Right kidney (tissue), 1 donor: ENCODE data around the gene PRKN.

ENCODE experiments used
- DNase-seq: peaks from one replicate; pipeline ENCODE4 v3.0.0-alpha.2; 2016

PRKN gene

DNA sequence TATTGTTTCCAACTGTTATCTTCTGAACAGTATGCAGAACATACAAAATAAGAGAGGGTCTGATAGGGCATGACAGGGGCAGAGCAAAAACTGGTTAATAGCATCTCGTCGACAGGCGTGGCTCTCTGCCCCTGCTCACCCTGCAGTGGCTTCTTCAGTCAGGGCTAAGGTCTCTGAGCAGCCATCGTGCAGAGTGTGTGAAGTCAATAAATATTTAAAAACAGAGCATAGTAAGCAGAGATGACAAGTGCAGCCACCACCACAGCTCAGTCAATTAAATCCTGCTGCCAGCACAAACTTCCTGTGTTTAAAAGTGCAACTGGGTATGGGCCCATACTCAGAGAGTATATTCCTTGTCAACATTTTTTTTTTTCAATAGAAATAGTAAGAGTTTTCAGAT lies 1080.3 kb downstream of the PRKN start:
- DNase-seq = no peak

DNA sequence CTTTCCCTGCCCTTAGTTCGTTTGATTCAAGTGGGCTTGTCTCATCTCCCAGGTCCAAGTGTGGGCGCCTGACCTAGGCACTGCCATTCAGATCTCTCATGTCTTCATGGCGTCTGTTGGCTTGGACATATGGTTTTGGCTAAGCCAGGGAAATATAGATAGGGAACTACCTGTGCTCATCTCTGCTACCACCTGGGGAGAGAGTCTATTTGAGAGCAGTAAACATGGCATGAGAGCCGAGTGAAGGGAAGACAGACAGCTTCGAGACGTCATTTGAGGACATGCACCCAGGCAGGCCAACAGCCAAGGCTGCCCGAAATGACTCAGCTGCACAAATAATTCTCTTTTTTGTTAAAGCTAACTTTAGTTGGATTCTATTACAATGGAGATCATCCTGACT lies 1083.0 kb downstream of the PRKN start:
- no peak for DNase-seq

DNA sequence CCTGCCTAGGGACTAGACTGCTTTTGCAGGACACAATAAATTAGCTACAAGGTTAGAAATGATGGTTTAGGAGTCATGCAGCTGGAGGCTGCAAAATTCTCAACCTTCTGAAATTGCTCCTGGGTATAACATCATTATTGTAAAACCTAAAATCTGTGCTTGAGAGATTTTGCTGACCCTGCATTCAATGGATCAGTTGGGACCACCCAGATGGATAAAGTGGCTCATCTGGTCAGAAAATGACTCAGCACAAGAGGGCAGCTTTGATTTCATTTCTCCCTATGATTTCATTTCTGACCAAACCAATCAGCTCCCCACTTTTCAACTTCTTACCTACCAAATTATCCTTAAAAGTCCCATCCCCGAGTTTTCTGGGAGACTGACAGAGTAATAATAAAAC lies 1086.4 kb downstream of the PRKN start:
- DNase-seq = no peak

DNA sequence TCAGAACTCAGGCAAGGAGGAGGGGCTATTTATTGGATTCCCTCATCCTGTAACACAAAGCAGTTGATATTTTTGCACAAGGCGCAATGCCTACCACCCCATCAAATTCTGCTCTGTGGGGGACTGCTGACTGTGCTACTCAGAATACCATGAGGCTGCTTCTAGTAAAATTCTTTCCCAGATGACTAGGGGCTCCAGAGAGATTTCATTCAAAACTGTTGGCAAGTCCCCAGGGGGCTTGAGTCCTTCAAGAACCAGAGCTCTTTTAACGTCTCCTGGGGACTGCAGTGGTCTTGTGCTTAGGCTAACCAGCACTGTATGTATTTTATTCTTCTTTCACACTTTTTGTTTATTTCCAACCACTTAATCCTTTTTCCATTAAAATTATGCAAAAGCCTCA lies 1087.8 kb downstream of the PRKN start:
- no peak for DNase-seq

DNA sequence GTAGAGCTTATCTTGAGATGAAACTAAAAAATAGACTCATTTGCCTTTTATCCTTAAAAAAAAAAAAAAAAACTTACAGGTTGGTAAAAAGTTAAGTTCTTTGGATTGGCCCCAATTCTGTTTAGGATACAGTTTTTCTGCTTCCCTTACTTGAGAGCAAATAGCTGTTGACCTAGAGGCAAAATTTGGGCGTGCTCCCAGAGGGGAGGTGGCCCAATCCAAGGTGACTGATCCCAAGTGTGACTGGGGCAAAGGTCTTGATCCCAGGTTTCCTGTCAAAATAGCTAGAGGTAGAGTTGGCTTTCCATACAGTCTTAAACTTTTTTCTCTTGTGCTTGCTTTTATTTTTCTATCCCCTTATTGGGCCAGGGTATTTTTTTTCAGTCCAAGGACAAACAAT lies 1089.9 kb downstream of the PRKN start:
- no peak for DNase-seq

DNA sequence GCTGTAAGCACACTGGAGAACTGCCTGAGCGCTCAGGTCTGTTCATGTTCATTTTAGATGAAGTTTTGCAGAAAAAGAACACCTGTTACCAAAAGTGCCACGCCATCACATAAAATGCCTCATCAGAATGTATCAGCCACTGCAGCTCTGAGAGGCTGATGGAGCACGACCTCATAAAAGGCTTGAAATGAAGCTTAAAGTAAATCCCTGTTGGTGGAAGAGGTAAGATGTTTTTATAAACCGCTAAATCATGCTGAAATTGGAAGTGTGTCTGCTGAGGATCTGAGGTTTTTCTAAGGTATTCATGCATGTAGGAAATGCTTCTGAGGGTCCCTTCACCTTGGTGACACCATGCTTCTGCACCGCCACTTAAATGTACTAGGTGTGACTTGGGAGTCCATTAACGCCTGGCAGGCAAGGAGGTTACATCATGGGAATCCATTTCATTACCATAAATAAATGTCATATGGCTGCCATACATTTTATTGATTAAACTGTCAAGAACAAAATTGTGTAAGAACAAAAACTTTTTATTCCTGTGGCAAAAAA lies 1090.6 kb downstream of the PRKN start:
- DNase-seq = no peak

DNA sequence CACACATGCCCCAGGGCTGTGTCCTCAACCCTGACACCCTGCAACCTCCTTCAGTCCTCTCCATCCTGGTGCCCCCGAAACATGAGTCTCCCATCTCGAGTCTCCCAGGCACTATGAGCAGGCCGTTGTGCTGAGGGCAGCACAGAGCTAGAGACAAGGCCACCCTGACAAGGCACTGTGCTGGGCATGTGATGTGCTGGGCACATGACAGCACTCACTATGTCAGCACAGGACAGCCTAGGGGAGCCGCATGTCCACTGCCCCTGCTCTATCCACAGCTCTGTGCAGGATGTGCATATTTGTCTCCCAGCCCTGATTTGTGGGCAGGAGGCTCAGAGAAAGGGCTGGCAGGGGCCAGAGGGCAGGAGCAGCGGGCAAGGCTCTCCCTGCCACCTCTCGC lies 1091.6 kb downstream of the PRKN start:
- DNase-seq = no peak

DNA sequence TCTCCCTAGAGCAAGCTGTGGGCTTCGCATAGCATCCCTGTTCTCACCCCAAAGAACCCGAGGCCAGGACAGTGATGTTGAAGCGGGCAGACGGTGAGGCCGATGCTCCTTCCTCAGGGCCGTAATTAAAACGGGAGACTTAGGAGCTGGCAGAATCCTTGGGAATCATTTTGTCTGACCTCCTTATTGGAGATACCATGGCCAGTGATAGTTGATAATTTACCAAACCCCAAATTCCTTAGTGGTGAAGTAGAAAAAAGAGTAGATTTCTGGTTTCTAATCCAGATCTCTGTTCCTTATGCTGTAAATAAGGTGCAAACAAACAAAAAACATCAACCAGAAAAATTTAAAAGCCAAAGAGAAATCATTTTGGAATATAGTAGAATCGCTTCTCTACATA lies 1092.7 kb downstream of the PRKN start:
- DNase-seq = no peak

DNA sequence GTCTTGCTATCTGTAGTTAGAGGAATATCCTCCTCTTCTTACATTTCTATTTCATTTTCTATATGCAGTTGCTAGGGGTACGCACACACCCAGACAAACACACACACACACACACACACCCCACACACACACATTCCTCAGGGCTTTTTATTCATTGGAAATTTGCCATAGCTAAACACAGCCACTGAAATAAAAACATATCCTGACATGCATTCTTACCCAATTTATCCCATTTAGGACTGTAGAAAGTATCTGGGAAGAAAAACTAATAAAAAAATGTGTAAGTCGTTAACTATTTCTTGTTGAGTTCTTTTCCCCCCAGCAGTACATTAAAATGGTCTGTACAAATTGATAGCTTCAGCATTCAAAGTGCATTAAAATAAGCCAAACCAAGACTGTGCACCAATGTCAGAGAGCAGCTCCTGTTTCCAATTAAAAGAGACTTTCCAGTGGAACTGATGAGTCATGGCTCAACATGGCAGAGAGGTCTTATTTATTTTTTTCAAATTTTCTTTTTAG lies 1095.8 kb downstream of the PRKN start:
- DNase-seq = no peak

DNA sequence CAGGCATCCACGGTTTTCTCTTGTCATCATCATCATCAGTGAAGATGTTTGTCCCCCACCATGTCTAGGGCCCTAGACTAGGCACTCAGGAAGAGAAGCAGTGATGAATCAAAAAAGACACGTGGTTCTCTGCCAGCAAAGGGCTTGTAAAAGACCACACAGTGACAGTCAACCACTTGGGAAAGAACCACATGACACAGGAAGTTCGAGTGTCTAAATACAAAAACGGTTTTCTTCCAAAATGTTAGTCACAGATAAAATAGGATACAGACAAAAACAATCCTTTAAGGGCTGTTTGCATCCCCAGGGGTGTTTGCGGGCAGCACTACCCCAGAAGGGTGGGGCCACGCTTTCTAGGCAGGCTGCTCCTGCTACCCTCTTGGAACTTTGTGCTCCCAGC lies 1096.9 kb downstream of the PRKN start:
- DNase-seq = no peak

DNA sequence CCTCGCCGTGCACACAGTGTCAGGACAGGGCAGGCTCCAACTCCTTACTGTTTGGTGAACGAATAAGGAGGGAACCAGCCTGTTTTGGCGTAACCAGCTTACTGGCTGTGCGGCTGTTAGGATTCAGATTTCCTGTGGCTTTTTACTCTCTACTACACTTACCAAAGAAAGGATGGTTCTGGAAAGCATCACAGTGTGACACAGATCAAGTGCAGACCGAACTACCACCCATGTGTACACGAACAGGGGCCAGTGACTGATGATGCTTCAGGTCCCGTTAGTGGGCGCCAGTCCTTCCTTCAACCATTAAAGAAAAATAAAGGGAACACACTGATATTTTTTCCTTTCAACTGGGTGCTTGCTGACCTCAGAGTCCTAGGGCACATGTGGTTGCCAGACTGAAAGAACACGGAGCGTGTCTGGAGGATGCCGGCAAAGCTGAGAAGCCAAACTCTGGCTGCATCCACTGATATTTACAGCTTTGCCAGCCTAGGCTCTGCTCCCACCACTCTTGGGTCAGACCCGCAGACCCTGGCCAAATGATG lies 1101.4 kb downstream of the PRKN start:
- no peak for DNase-seq

DNA sequence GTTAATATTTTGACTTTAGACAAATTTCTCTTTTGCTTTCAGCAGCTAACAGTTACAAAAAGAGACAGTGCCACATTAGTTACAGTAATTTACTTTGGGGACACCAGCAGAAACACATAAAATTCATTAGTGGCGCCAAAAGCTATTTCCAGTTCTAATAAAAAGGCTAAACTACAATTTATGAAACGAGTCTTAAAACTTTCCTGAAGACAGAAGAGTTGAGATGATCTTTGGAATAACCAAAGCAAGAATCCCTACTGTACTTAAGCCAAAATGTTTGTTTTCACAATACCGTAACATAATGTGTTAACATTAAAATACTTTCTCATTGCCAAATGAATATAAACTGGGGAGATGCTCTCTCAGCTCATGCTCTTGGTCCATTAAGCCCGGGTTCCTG lies 1103.5 kb downstream of the PRKN start:
- no peak for DNase-seq

DNA sequence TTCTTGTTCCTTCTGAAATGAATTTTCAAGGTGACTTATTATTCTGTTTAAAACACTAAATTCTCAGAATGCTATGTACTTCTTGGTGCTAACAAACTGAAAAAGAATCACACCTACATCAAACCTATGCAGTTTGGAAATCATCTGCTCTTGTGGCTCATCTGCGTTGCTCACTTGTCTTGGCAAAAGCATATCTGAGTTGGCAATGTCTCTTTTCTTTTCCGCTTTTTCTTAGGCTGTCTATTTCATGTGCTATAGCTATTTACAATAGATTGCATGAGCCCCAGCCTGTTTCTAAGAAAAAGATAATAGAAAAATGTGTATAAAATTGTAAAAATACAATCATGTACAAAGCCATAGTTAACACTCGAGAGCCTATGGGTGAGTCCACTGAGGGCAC lies 1104.8 kb downstream of the PRKN start:
- no peak for DNase-seq

DNA sequence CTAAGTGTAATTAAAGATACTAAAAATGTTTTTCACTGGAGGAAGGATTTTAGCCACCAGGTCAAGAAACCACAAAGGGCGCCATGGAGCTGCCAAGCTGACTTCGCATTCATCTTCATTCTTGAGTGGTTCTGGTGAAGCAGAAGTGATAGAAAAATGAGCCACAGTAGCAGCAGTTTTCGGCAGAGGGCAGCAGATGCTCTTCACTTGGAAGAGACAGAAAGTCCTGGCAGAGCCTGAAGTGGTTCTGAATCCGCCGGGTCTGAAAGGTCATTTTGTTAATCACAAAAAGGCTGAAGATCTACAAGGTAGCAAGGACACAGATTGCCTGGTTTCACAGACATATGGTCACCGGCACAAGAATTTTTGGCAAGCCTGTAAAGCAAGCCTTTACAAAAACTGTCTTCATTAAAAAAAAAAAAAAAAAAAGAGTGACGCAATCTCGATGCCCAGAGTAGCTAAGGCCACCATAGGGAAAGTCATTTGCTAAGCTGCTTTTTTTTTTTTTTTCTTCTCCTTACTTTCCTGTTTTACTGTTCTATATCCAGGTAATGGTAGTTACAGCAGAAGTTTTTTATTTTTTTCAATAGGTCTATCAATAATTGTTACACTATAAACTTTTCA lies 1108.6 kb downstream of the PRKN start:
- no peak for DNase-seq

DNA sequence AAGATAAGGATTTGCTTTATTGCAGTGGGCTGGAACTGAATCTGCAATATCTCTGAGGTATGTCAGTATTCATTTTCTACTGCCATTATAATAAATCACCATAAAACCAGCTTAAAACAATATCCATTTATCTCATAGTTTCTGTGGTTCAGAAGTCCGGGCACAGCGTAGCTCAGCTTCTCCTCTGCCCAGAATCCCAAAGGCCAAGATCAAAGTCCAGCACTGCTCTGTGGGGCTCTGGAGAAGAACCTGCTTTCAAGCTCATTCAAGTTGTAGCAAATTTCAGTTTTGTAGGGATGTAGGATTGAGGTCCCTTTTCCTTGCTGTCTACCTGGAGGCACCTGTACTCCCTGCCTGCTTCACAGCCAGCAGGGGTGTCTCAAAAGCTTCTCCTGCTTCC lies 1113.9 kb downstream of the PRKN start:
- DNase-seq = no peak

DNA sequence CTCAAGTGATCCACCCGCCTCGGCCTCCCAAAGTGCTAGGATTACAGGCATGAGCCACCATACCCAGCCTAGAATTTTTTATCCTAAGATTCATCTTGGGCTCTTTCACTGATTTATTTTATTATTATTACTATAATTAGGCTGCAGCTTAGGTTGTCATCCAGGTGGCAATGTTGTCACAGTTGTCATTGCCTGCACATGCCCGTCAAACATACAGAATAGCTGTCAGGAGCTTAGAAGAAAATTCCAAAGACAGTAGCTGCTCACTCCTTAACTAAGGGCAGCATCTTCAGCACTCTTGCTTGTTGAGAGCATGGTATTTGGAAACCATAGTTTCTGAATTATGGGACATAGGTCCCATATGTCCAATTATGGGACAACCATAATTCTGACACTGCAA lies 1118.8 kb downstream of the PRKN start:
- DNase-seq = no peak

DNA sequence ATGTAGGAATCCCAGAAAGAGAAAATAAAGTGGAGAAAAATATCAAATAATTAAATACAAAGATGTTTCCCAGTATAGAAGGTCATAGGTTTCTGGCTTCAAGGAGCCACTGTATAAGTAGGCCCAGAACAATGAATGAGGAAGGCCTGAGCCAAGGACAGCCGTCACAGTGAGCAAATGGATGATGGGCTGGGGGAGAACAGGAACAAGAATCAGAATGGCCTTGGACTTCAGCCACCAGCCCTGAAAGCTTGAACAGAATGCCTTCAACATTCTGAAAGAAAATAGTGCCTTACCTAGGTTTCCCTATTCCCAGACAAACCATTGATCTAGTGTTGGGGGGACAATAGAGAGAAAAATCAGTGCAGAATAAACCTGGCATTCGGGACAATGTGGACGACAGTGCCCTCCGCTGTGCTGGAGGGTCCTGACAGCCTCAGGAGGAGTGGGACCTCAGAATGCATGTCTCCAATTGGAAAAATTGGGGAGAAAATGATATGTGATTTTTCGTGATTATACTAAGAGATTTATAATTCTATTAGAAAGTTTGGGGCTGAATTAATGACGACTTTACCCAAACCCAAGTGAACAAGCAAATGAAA lies 1119.8 kb downstream of the PRKN start:
- no peak for DNase-seq

DNA sequence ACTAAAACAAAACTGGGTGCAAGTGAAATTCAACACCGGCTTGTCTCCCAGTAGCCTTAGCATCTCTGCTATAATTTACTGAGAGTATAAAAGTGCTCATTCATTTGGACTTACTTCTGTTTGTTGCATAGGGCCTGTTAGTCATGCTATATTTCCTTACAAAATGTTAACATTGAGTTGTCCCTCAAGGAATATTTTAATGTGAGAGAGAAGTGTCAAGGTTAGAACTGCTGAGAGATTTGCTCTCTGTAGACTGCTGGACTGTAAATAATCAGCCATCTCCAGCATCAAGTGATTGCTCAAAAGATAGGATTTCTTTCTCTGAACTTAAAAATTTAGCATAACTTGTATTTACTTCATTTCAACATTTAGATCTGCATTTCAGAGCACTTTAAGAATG lies 1125.2 kb downstream of the PRKN start:
- no peak for DNase-seq

DNA sequence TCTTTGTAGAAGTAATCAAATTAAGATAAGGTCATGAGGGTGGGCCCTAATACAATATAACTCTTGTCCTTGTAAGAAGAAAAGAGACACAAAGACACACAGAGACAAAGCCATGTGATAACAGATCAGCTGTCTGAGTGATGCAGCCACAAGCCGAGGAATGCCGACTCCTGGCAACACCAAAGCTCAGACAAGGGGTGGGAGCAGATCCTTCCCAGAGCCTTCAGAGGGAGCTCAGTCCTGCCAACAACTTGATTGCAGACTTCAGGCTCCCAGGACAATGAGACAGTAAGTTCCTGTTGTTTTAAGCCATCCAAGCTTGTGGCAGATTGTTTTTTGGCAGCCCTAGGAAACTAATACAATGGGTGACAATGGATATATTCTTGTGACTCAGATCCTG lies 1128.7 kb downstream of the PRKN start:
- DNase-seq = no peak

DNA sequence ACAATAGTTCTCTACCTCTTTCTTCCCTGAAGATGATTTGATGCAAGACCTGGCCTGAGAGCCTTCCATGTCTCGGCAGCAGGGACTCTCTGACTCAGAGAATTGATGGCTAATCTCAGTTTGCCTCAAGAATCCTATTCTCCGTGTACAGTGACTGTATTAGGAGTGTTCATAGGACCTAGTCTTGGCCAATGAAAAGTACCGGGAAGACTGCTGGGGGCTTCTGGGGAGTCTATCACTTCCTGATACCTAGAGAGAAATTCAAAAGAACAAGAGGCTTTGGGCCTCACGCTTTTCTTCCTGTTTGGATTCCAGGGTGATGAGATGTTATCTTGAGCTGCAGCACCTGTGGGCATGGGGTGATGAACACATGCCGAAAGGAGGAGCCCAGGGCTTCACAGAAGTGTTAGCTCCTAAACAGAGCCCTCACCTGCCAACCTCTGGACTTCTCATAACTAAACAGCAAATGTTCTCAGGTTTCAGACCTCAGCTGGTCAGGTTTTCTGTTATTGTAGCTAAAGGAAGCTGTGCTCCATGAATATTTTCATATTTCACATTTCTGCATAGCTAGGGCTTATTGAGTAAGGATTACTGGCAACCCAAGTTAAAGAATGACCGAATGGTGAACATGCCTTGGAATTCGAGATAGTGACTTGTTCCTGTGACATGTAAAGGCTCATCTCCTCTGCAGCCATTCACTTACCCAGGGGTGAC lies 1130.6 kb downstream of the PRKN start:
- DNase-seq = no peak

DNA sequence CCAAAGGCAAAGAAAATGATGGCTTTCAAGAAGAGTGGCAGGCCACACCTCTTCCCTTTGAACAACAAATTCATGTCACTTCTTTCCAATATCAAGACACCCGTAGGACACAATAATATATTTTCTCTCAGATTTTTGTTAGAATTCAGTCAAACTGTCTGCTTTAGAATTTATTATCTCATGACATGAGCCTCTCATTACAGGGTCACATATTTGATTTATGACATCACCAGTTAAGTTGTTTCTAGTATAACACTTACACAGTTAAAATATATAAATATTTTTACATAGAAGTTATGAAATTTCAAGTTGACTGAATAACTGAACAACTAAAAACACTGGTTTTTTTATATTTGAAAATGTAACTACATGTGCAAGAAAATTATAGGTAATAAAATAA lies 1133.2 kb downstream of the PRKN start:
- no peak for DNase-seq

DNA sequence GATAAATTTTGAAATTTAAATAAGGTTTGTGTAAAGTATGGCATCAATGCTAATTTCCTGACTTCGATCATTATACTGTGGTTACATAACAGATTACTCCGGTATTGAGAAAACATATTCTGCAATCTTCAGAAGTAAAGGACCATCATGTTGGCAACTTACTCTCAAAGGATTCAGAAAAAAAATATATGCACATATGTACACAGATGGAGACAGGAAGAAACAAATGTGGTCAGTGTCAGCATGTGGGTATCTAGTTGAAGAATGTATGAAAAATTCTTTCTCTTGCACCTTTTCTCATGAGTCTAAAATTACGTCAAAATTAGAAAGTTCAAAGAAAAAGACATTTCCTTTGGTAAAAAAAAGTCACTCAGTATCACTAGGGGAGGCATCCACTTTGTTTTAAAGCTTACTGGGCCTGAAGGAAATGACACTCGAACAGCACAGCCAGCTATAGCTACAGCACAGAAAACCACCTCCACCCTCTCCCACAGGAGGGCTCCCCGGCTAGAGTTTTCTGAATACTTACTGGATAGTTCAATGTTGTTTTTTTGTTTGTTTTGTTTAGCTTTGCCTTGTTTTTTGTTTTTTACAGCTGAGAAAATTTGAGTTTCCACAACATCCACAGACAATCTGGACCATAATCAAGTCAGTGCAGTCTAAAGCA lies 1136.5 kb downstream of the PRKN start:
- no peak for DNase-seq

DNA sequence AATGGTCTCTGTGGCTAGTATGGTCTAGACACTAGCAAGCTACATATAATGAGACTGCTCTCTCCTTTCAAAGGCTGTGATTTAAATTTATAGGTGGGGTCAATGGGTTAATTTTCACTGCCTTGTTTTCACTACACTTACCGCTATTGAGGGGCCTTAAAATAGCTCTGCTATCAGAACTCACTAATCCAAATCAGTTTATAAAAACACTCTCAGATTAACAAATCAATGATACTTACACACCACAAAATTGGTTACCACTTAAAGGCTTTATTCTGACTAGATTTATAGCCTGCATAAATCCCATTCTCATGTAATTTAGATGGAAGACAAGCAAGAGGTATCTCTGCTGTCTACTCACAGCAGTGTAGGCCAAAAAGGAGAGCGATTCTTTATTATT lies 1140.7 kb downstream of the PRKN start:
- DNase-seq = no peak
